EL (cell line): Measurements from ENCODE around the gene FBXW8.

Experiments
- DNase-seq: peaks from one replicate; pipeline ENCODE4 v3.0.0-alpha.2; 2016

The FBXW8 gene

DNA sequence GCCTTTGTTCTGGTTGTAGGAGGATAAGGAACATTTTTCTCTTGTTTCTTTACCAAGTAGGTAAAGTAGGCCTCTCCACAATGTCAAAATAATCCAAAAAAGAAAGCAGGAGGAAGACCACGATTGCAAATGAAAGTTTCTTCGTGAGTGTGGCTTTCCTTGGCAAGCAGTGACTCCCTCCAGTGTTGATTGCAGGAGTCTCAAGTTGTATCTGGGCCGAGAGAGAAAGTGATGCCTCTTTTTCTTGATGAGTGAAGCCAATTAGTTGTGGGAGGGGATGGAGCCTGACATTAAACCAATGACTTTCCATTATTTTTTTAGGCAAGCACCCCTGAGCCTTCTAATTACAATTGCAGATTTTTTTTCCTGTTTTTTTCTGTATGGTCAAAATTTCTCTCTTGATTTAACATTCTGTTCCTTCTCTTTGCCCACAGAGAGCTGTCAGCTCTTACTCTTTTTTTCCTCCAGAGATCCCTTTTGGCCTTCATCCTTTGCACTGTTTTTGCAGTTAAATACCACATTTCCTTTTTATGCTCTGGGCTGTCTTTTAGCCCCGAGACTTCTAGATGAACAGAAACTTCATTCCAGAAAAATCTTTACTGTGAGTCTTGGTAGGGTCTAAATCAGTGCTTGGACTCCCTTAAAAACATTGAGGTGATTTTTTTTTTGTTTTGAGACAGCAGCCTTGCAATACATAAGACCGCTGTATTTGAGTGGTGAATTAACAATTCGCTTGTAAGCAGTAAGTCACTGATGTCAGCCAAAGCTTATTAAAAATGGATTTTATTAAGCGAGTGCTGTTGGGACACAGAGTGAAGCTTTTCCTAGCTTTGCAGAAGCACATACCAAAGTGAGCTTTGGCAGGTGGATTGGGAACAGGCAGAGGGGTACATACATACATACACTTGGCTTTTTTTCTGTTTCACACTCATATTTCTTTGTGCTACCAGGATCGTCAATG is 15.8 kb downstream of the FBXW8 start:
- no peak for DNase-seq

DNA sequence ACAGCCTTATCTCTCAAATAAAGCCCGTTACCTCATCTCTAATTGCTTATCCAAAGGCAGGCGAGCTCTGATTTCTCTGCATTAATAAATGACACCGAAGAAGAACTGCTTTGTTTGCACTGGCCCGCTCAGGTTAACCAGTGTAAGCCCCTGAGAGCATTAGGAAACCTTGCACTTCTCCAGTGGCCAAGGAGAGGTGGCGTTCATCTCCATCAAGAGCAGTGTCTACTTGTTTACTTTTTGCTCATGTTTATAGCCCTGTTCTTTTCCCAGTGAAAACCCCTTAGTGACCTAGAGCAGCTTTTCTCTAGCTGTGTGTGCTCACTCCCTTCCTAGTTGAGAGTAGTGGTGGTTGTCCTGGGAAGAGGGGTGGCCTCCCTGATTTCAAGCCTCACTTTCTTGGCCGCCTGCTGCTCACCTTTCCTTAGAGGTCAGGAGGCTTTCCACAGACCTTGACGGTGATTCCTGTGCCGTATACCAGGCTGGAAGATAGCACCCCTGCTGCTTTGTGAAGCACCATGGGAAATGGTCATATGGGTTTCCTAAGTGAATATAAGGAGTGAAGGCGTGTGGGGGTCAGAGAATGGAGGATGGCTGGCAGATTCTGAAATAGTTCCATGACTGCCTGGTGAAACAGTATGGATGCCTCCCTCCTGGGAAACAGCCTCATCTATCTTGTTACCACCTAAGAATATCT is 16.6 kb downstream of the FBXW8 start:
- DNase-seq: no peak

DNA sequence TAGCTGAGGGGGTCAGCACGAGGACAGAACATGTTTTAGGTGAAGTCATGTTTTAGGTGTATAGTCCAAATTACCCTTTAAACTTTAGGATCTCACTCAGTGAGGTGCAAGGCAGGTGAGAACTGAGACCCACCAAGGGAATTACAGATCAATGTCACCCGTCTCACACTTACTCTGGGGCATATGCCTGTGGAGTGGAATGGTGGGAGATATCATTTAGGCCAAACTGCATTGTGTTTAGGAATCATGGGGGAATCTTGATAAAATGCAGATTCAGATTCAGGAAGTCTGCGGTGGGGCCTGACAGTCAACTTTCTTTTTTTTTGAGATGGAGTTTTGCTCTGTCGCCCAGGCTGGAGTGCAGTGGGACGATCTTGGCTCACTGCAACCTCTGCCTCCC is 17.8 kb downstream of the FBXW8 start:
- DNase-seq: no peak

DNA sequence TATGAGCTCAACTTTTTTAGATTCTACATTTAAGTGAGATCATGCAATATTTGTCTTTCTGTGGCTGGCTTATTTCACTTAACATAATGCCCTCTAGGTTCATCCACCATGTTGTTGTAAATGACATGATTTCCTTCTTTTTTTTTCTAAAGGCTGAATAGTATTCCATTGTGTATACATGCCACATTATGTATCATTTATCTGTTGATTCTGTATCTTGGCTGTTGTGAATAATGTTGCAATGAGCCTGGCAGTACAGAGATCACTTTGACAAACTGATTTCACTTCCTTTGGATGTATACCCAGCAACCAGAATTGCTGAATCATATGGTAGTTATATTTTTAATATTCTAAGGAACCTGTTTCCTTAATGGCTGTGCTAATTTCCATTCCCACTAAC is 19.1 kb downstream of the FBXW8 start:
- no peak for DNase-seq

DNA sequence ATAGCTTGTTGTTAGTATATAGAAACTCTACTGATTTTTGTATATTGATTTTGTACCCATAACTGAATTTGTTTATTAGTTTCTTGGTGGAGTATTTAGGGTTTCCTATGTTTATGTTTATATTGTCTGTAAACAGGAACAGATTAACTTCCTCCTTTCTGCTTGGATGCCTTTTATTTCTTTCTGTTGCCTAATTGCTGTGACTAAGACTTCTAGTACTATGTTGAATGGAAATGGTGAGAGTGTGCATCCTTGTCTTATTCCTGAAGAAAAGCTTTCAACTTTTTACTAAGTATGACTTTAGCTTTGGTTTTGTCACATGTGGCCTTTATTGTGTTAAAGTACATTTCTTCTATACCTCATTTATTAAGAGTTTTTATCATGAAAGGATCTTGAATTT is 20.9 kb downstream of the FBXW8 start:
- DNase-seq: no peak

DNA sequence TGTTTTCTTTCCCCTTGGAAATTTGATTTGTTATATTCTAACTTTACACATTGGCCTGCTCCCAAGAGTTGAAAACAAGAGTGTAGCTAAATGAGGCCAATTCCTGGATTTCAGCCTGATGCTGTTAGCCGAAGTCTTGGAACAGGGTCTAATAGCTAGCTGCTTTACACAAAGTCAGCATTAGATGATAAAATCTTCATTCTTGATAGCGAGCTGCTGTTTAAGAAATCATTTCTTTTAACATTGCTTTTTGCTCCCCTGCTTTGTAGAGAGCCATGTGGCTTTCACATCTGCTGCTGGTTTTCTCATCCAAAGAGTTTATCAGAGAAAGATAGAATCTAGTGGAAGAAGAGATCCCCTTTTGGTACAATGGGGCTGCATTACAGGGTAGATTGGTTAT is 22.3 kb downstream of the FBXW8 start:
- DNase-seq: no peak

DNA sequence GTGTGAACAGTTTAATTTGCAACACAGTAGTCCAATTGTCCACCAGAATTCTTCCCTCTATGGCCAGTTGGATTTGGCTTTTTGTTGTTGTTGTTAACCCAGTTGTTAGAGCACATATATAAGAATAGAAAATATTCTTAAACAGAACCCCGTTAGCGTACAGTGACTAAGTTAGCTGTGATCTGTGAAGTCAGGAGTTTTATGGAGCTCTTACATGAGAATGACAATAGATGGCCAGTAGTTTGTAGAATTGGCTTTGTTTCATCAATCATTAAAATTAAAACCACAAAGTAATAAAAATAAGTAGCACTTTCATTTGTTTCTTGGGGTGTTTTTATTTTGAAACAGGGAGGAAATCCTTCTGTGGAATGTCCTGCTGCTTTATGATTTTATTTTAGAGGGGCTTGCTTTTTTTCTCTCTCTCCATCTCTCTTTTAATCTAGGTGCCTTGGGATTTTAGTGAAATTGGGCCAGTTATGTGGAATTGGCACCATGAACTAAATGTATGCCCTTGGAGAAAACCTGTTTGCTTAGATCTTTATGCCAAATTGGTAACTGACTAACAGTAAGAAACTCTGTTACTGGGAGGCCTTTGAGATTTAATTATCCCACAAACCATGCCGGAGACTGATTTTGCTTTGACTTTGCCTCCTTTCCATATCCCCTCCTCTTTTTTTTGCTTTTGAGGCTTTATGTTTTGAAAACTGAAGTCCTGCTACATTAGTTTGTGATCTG is 22.9 kb downstream of the FBXW8 start:
- no peak for DNase-seq

DNA sequence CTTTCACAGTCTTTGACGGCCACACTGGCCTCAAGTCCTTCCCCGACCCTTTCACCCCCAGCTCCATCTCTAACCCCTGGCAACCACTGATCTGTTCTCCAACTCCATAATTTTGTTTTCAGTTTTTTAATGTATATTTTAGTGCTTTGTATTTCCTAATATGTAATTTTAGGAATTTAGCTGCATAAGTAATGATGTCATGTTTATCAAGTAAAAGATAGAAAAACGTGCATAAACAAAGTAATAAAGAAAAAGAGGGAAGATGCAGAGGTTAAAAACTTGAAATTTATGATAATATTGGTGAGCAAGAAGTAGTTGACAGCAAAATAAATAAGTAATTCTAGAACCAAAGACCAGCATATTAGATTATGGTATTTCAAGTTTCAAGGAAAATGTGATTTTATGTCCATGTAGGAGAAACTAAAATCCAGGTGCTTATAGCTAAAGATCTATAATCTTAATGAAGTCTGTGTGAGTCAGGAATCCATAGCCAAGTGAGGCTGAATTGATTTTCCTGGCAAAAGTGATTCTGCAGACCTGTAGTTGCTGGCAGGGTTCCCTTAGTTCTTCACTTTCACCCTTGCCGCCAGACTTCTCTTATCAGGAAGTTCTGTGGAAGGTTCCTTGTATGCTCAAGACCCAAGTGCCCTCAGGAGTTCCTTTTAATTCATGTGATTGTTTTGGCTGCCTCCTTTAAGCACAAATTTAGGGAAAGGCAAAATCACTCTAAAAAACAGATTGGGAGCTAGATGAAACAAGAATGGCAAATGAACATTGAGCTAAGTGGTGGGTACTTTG is 24.4 kb downstream of the FBXW8 start:
- DNase-seq: no peak

DNA sequence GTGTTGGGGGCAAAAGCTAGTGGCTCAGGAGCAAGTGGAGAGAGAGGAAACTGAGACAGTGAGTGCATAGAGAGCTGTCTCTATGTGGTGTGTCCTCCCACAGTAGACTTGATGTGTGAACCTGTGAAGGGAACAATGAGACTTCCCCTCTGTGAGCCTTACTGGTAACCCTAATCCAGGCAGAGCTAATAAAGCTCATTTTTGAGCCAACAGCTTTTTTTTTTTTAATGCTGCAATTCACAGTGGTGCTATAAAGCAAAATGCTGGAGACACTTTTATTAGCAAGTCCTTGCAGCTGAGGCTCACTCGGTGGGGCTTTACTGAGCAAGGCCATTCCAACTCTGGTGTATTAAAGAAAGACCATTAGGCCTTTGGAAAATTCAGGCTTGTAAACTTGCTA is 26.9 kb downstream of the FBXW8 start:
- no peak for DNase-seq

DNA sequence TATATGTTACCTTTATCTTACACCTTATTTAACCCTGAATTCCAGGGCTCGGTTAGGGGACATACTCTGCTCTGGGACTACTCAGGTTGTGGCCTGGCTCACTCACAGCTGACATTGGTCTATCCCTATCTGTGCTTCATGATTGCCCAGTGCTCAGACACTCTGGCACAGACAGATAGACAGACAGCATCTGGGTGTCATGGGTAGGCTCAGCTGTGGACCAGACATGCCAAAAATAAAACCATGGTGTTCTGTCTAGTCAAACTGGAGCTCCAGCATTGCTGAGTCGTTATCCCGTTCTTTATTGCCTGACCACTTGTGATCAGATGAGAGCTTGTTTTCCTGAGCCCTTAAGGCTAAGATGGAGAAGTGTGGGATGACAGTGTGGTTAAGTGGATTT is 29.0 kb downstream of the FBXW8 start:
- DNase-seq: no peak

DNA sequence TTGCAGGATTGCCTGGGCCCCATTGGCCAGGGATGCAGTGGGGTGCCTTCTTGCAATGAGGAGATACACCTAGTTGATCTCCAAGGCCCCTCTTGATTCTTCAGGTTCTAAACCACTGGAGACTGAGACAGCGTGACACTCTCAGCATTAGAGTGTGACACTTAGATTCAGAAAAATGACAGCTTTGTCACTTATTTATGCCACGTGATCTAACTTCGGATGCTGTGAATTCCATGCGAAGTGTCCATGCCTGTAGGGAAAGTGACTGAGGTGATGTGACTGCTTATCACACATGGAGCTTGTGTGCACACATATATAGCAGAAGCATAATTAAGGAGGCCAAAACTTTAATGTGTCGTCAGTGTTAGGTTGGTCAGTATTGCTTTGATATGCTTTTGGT is 30.4 kb downstream of the FBXW8 start:
- no peak for DNase-seq

DNA sequence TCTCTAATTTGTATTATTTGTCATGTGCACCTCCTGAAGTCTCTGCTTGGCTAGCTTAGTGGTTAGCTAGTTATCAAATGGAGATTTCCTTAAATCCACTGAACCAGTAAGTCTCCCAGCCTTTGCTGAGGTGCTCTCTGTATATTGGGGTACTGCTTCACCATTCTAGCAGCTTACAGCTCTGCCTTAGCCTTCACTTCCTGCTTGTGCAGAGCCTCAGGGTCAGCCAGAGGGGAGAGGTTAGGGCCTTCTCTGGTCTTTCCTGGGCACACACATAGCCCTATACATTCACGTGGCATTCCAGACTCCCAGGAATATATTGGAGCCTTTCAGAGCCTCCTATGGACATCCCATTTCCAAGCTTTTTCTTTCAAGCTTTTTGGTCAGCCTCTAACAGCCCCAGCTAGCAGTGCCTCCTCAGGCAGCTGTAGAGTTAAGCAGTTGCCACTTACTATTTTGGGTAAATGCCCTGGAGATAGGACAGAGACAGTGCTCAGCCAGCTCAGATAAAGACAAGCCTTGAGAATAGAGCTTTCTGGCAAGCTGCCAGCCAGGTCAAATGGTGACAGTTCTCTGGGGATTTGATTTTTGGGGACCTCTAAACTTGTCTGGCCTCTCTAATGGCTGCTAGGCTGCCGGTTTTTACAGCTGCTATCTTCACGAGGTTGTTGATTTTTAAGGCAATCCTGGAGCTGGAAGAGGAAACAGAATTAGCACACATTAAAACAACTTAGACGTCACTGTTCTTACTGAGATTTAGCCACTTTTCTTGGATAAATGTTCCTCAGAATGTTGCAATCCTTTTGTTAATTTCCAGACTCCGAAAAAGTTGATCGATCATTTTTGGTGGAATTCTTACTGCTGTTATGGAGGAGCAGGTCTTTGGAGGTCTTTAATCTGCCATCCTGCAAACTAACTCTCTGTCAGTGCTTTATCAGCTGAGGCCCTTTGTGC is 32.9 kb downstream of the FBXW8 start:
- DNase-seq: no peak

DNA sequence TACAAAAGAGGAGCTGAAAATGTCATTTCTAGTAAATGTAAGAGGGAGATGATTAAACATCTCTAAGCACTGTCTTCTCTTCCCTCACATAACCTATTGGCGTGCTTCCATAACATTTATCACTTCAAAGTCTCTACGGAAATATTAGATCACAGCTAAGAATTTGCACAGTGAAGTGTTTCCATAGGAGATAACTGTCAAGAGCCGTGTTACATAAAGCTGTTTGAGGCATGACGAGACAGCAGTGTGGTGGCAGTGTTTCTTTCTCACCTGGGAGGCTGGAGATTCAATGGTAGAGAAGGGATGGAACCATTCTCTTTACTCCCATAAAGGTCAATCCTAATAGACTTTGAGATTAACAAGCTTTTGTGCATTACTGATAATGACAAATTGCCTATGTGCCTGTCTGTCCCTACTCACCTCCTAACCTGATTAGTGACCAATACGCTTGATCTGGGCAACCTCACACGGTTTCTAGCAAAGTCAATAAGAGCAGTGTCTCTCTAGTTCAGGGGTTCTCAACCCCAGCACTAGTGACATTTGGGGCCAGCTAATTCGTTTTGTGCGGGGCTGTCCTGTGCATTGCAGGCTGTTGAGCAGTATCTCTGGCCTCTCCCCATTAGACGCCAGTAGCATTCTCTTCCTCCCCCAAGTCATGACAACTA is 35.3 kb downstream of the FBXW8 start:
- no peak for DNase-seq

DNA sequence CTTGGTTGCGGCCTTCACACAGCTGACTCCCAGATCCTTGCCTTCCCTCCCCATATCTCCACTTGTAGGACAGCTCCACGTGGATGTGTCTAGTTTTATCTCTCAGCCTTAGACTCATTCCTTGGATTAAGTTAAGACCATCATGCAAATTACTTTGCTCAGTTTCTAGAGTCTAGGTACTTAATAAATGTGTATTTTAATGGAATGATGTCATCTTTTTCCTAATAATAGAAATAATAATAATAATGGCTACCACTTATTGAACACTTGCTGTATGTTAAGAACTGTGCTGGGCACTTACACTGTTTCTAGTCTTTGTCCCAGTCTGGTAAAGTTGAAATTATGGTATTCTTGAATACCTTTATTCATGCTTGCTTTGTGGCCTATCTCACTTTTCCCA is 37.5 kb downstream of the FBXW8 start:
- DNase-seq: no peak

DNA sequence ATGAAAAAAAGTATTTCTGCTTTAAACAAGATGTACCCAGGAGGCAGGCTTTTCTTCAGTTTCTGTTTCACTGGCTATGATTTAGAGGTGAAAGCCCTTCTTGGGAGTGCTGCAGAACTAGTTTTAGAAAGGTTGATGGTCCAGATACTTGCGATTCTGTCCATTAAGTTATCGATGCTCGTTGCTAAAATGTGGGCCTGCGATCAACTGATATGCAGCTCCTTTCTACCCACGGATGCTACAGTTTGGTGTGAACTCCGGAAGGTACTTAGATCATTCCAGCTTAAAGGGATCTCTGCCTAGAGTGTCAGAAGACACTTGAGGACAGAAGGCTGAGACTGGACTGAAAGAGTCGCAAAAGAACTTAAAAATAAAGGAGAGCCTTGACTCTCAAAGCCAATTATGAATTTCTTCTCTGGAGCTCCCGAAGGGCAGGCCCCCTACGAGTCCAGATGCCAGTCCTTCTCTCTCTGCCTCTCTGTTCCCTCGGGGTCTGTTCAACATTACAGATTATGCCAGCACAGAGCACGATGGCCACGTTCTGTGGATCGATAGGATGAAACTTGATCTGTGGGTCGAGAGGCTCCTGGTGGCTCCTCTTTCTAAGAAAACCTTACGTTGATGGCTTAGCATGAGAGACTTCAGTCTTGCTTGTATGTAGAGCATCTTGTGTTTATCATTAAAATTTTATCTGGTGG is 40.0 kb downstream of the FBXW8 start:
- no peak for DNase-seq

DNA sequence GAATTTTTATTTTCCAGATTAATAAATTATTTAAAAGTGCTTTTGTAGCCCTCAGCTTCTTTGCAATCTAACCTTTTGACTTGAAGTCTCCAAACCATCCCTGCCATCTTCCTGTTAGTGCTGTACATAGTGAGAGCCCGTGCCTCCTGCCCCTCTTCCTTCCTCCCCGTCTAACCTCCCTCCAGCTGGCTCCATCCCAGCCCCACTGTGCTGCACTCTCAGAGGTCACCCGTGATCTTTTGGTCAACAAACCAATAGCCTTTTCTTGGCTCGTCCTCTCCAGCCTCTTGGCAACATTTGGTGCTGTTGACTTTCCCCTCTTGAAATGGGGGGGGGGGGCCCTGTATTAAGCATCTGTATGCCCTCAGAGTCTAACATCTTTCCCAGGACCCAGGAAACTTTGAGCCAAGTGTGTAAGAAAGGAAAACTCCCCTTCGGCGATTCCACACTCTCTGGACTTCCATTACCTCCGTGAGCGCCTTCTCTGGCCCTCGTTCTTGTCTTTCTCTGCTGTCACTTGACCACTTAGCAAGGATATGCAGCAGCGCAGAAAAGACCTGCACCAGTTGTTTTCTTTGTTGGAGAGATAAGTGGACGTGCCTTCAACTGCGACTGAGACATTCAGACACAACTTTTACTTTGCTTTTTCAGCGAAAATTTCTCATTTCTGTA is 44.1 kb downstream of the FBXW8 start:
- no peak for DNase-seq

DNA sequence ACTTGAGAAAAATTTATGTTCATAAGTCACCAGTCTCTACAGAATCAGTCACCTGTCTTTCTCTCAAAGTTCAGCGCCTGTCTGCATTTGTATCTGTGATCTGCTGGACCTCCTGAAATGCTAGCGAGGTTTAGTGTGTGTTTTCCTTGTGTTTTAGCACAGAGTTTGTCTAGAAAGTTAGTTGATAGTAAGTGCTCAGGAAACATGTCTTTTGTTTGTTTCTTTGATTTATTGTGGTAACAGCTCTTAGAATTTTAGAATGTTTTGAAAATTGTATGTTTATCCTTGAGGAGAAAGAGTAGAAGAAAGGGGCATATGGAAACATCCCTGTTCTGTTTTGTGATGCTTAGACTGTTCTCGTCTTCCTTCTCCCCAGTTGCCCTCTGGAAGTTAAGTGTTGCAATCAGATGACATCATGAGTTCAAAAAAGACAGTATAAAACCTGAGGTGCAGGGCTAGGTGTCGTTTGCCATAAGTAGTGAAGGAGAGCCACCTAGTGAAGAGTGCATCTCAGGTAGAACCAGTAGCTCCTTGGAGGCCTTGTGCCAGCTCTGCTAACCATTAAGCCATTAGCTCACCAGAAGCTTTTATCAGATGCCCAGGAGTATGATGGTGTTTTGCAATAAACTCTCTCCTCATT is 44.8 kb downstream of the FBXW8 start:
- DNase-seq: no peak

DNA sequence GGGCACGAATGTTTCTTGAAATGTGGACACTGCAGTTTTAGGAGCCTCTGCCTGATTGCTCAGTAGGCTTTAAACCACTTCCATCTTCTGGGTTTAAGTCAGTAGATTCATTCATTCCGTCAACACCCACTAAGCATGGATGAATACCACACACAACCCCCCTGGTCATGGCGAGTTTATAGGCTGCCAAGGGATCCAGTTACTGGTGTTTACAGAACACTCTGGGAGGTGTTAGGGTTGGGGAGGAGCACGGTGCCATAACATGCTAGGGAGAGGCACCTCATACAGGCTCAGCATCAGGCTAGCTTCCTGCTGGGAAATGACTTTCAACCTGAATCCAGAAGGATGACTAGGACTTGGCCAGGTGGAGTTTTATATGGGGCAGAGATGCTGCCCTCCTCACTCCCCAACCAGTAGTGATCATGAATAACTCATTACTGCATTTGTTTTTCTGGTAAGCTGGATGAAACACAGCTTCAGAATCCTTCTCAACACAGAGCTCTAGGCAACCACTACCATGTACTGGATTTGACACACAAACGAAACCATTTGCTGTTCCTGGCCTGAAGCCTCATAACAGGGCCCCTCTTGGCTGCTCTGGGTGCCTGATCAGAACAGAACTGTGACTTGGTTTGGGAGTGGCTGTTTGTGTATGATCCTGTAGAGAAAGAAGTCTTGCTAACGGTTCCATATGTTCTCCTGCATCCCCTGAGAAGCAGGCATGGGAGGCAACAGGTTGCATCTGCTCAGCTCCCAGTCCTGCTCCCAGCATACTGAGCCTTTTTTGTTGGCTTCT is 47.9 kb downstream of the FBXW8 start:
- DNase-seq: no peak

DNA sequence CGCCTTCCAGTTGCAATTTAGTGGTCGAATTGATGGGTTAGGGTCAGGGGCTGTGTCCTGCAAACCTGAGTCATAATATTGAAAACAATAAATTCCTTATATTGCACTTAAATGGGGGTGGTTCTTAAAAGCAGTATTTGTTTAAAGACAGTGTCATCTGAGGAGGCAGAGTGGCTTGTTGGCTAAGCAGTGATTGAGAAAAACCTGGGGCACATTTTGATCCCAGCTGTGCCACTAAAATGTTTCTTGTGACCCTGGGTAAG is 48.4 kb downstream of the FBXW8 start:
- no peak for DNase-seq
